Trophoblast cell (in vitro differentiated cells and primary cell): ENCODE results near the gene OSCP1.

Experiments used
- DNase-seq, 2 donors: peaks; one replicate each; pipeline ENCODE4 v3.0.0-alpha.2; 2016
- H2AFZ ChIP-seq: 2 replicates; pipeline ENCODE4 v1.6.1; 2013; ENCODE audit warnings: low read length, moderate library complexity, mild to moderate bottlenecking; ENCODE audit not compliant: insufficient read depth, poor library complexity
- H2AK5ac ChIP-seq: 2 replicates; pipeline ENCODE4 v1.6.1; 2013; ENCODE audit warnings: mild to moderate bottlenecking, low read length
- H2BK120ac ChIP-seq: 2 replicates; pipeline ENCODE4 v1.6.1; 2013; ENCODE audit warnings: low read length, mild to moderate bottlenecking, moderate library complexity; ENCODE audit not compliant: insufficient read depth, poor library complexity
- H2BK12ac ChIP-seq: 2 replicates; pipeline ENCODE4 v1.6.1; 2013; ENCODE audit warnings: mild to moderate bottlenecking, low read length, moderate library complexity
- H2BK5ac ChIP-seq: 2 replicates; pipeline ENCODE4 v1.6.1; 2013; ENCODE audit warnings: low read length, low read depth, moderate library complexity, mild to moderate bottlenecking; ENCODE audit not compliant: poor library complexity
- H3K14ac ChIP-seq: 2 replicates; pipeline ENCODE4 v1.6.1; 2013; ENCODE audit warnings: mild to moderate bottlenecking, low read length
- H3K18ac ChIP-seq: 2 replicates; pipeline ENCODE4 v1.6.1; 2013; ENCODE audit warnings: mild to moderate bottlenecking, low read length
- H3K23ac ChIP-seq: 2 replicates; pipeline ENCODE4 v1.6.1; 2013; ENCODE audit warnings: low read length
- H3K27ac ChIP-seq: 2 replicates; pipeline ENCODE4 v1.5.1; 2013; ENCODE audit warnings: low read depth, mild to moderate bottlenecking, inconsistent platforms, low read length, moderate library complexity
- H3K27me3 ChIP-seq: 2 replicates; pipeline ENCODE4 v1.6.1; 2013; ENCODE audit warnings: inconsistent platforms, mild to moderate bottlenecking, low read length, moderate library complexity; ENCODE audit not compliant: insufficient read depth
- H3K36me3 ChIP-seq, 2 experiments: 1 replicate in 1 of 2; 2 replicates in 1 of 2; pipeline ENCODE4 v1.6.1; 2013; ENCODE audit warnings: low read length in 2 of 2, mild to moderate bottlenecking in 2 of 2, moderate library complexity in 1 of 2; ENCODE audit not compliant: insufficient read depth in 2 of 2, control insufficient read depth in 1 of 2
- H3K4ac ChIP-seq: 2 replicates; pipeline ENCODE4 v1.6.1; 2013; ENCODE audit warnings: low read depth, mild to moderate bottlenecking, low read length, moderate library complexity
- H3K4me1 ChIP-seq, 2 experiments: 1 replicate in 1 of 2; 2 replicates in 1 of 2; pipeline ENCODE4 v1.6.1; 2013; ENCODE audit warnings: low read length in 2 of 2, mild to moderate bottlenecking in 2 of 2, moderate library complexity in 1 of 2; ENCODE audit not compliant: insufficient read depth in 2 of 2, control insufficient read depth in 1 of 2
- H3K4me2 ChIP-seq: 2 replicates; pipeline ENCODE4 v1.6.1; 2013; ENCODE audit warnings: inconsistent platforms, mild to moderate bottlenecking, low read length, moderate library complexity
- H3K4me3 ChIP-seq: 2 replicates; pipeline ENCODE4 v1.5.1; 2013; ENCODE audit warnings: mild to moderate bottlenecking, low read depth, low read length, inconsistent platforms
- H3K79me1 ChIP-seq: one replicate; pipeline ENCODE4 v1.6.1; 2013; ENCODE audit warnings: low read length
- H3K79me2 ChIP-seq: 2 replicates; pipeline ENCODE4 v1.6.1; 2013; ENCODE audit warnings: low read length, mild to moderate bottlenecking; ENCODE audit not compliant: control insufficient read depth, insufficient read depth, poor library complexity
- H3K9ac ChIP-seq: 2 replicates; pipeline ENCODE4 v1.6.1; 2013; ENCODE audit warnings: mild to moderate bottlenecking, low read length
- H3K9me3 ChIP-seq: 2 replicates; pipeline ENCODE4 v1.6.1; 2013; ENCODE audit warnings: low read depth, mild to moderate bottlenecking, control low read depth, inconsistent platforms, low read length; ENCODE audit not compliant: insufficient read depth
- H4K12ac ChIP-seq: 2 replicates; pipeline ENCODE4 v1.6.1; 2013; ENCODE audit warnings: low read depth, mild to moderate bottlenecking, low read length, moderate library complexity
- H4K8ac ChIP-seq: 2 replicates; pipeline ENCODE4 v1.6.1; 2013; ENCODE audit warnings: low read depth, mild to moderate bottlenecking, low read length, moderate library complexity
- H4K91ac ChIP-seq: one replicate; pipeline ENCODE4 v1.6.1; 2013; ENCODE audit warnings: low read depth, mild to moderate bottlenecking, low read length, moderate library complexity
- WGBS: extraction: QIAGEN DNeasy Blood & Tissue Kit; methylation state at CpG from one replicate; pipeline ENCODE4 v1.1.7; 2013; ENCODE audit warnings: missing lambda C conversion rate; ENCODE audit not compliant: insufficient read length, insufficient coverage; ENCODE audit errors: extremely low coverage; 5-methylcytosine and 5-hydroxymethylcytosine counted together

OSCP1 gene

DNA sequence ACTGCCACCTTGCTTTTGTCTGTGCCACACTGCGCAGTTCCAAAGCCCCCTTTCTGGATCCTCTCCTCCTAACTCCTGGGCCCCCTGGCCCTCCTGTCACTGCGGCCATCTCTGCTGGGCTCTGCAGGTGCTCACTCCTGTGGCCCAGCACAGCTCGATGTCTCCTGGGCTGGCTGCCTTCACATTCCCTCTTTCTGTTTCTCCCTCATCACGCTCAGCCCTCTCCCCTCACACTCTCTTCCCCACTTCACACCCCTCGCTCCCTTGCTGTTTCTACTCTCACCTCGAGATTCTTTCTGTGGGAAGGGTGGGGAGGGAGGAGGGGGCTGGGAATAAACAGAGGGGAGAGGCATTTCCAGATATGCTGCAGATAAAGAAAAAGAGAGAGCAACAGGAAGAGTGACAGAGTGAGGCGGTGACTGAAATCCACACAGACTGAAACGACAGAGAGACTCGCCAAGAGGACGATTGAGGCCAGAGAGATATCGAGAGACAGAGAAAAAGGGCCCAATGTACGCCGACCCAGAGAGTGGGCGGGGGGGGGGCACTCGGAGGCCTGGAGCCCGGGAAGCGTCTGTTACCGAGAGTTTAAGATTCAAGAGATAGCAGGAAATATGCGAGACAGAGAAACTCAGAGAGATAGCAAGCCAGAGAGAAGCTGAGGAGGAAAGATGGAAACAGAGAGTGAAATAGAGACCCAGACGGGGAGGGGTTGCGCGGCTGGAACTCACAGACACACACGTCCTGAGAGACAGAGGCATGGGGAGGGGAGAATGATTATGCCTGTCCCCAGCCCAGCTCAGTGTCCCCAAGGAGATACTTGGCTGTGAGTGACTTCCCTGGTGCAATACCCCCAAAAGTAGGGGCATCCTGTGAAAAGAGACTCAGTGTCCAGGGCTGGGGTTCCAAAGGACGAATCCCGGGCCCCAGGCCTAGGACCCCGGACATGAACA is 31.8 kb upstream of the OSCP1 start:
- H2BK5ac ChIP-seq, result peak overlapping the region; percentile 71
- 100% methylated on average over 2 of the region's 26 CpGs for WGBS

DNA sequence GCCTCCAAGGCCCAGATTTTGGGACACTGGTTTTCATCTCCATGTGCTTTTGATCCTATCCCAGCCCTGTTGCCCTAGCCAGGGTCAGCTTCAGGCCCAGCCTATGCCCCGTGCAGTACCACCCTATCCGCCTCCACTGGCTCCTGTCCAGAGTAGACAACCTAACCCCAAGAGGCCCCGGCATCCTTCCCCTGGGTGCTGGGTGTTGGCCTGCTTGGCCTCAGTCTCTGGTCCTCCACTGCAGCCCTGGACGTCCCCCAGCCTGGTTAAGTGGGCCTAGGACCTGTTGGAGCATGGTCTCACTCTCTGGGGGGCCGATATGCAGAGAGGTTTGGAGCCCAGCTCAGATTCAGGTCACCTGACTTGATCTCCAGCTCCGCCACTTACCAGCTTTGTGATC is 30.8 kb upstream of the OSCP1 start:
- no peak overlapping the region for H2AFZ ChIP-seq
- peak overlapping the region; percentile 15 for H4K8ac ChIP-seq
- no peak overlapping the region for H3K4ac ChIP-seq
- peaks cover 15% of the 10 kb centered on the region for H3K79me1 ChIP-seq
- peaks cover 9 to 13% of the 10 kb centered on the region in 2 experiments for H3K4me1 ChIP-seq
- DNase-seq, result no peak
- H2AK5ac ChIP-seq, result no peak overlapping the region
- no peak overlapping the region for H2BK5ac ChIP-seq
- H4K12ac ChIP-seq, result no peak overlapping the region
- no peak overlapping the region for H3K18ac ChIP-seq
- H3K14ac ChIP-seq, result no peak overlapping the region
- H3K9me3 ChIP-seq, result peaks cover 4% of the 10 kb centered on the region
- H3K4me3 ChIP-seq, result no peak overlapping the region
- no peak overlapping the region for H3K23ac ChIP-seq
- H3K27me3 ChIP-seq, result no peaks in the 10 kb centered on the region
- H2BK12ac ChIP-seq, result no peak overlapping the region
- no peak overlapping the region for H3K4me2 ChIP-seq
- no peak overlapping the region for H2BK120ac ChIP-seq
- no CpG with 5 or more reads among the region's 6 CpGs for WGBS
- no peak overlapping the region for H3K27ac ChIP-seq
- H4K91ac ChIP-seq, result peak overlapping the region; percentile 24
- peaks cover 5% of the 10 kb centered on the region for H3K79me2 ChIP-seq
- H3K36me3 ChIP-seq, result peaks cover 0 to 3% of the 10 kb centered on the region in 2 experiments
- no peak overlapping the region for H3K9ac ChIP-seq

More for the DNA sequence above, 31.8 kb upstream of the OSCP1 start:
- peak in 1 of 2 donors; percentile 23 for DNase-seq
- Histone ChIP-seq H2AK5ac (no peak overlapping the region), H2AFZ (peak overlapping the region; percentile 50), H3K79me2 (peaks cover 5% of the 10 kb centered on the region), H3K9ac (no peak overlapping the region), H3K79me1 (peaks cover 18% of the 10 kb centered on the region), H3K23ac (no peak overlapping the region), H2BK120ac (peak overlapping the region; percentile 61), H3K27me3 (no peaks in the 10 kb centered on the region), H3K36me3 (peaks cover 0 to 3% of the 10 kb centered on the region in 2 experiments), H4K12ac (peak overlapping the region; percentile 6), H3K27ac (peak overlapping the region; percentile 77), H3K18ac (peak overlapping the region; percentile 32), H4K8ac (peak overlapping the region; percentile 75), H3K4me2 (peak overlapping the region; percentile 25), H3K9me3 (peaks cover 4% of the 10 kb centered on the region), H3K4me1 (peaks cover 9 to 13% of the 10 kb centered on the region in 2 experiments), H2BK12ac (peak overlapping the region; percentile 6), H3K4ac (peak overlapping the region; percentile 54), H3K4me3 (no peak overlapping the region), H3K14ac (peak overlapping the region; percentile 16), H4K91ac (peak overlapping the region; percentile 72)

GRCh38 chr1:36480161-36480560 is 29.9 kb upstream of the OSCP1 start:
- H3K9me3 ChIP-seq, result peaks cover 3% of the 10 kb centered on the region
- no peak overlapping the region for H2AFZ ChIP-seq
- H3K4me2 ChIP-seq, result no peak overlapping the region
- peak overlapping the region; percentile 9 for H3K4me3 ChIP-seq
- no peak overlapping the region for H3K18ac ChIP-seq
- DNase-seq, result no peak
- no peak overlapping the region for H2BK12ac ChIP-seq
- H3K14ac ChIP-seq, result no peak overlapping the region
- no peak overlapping the region for H2AK5ac ChIP-seq
- peaks cover 0 to 6% of the 10 kb centered on the region in 2 experiments for H3K36me3 ChIP-seq
- no peak overlapping the region for H3K4ac ChIP-seq
- no peak overlapping the region for H4K12ac ChIP-seq
- peaks cover 9 to 13% of the 10 kb centered on the region in 2 experiments for H3K4me1 ChIP-seq
- no CpG with 5 or more reads among the region's 2 CpGs for whole genome bisulfite sequencing
- H2BK120ac ChIP-seq, result no peak overlapping the region
- peaks cover 5% of the 10 kb centered on the region for H3K79me2 ChIP-seq
- no peak overlapping the region for H2BK5ac ChIP-seq
- no peaks in the 10 kb centered on the region for H3K27me3 ChIP-seq
- H3K79me1 ChIP-seq, result peaks cover 15% of the 10 kb centered on the region
- H3K9ac ChIP-seq, result no peak overlapping the region
- no peak overlapping the region for H3K27ac ChIP-seq
- H4K8ac ChIP-seq, result no peak overlapping the region
- H4K91ac ChIP-seq, result no peak overlapping the region
- peak overlapping the region; percentile 37 for H3K23ac ChIP-seq

DNA sequence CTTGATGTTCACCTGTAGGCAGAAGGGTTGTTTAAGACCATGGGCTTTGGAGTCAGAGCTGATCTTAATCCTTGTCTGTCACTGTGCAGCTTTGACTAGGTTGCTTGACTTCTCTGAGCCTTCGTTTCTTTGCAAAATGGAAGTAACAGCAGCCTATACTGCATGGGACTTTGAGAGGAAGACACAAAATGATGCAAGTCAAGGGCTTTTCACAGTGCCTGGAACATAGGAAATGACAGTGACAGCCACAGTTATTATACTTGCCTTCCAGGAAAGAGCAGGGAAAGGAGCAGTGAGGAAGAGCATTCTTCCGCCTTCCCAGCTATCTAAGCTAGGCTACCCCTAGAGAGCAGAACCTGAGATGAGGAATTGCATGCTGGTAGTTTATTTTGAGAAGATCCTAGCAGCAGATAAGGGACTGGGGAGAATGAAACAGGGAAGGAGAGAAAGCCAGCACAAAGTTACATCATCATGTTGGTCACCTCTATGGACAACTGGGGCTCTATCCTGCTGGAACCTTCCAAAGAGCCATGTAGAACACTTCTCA is 29.3 kb upstream of the OSCP1 start:
- Histone ChIP-seq H4K12ac (no peak overlapping the region), H3K4me1 (peaks cover 9 to 13% of the 10 kb centered on the region in 2 experiments), H2BK12ac (no peak overlapping the region), H4K8ac (no peak overlapping the region), H3K4ac (no peak overlapping the region), H2AK5ac (no peak overlapping the region), H3K9ac (no peak overlapping the region), H3K4me2 (no peak overlapping the region), H2BK120ac (no peak overlapping the region), H3K4me3 (no peak overlapping the region), H3K27ac (no peak overlapping the region), H4K91ac (no peak overlapping the region), H3K23ac (no peak overlapping the region), H3K14ac (no peak overlapping the region), H3K79me1 (peaks cover 15% of the 10 kb centered on the region), H3K79me2 (peaks cover 5% of the 10 kb centered on the region), H3K18ac (no peak overlapping the region), H3K9me3 (peaks cover 3% of the 10 kb centered on the region), H3K27me3 (no peaks in the 10 kb centered on the region), H2BK5ac (no peak overlapping the region), H3K36me3 (peaks cover 0 to 9% of the 10 kb centered on the region in 2 experiments), H2AFZ (no peak overlapping the region)
- peak; percentile 21 to 69 for DNase-seq
- no CpG with 5 or more reads among the region's 2 CpGs for WGBS
